Measurements from ENCODE around the gene GAB1. TPM values are rescaled to one million over a fixed set of nuclear protein-coding genes. Genes with fewer than 3 reads are reported as not detected.

Gene GAB1
- total and polyA plus RNA-seq, 12 donors: 4.1 to 58.2 (median 29.0) TPM

- Histone ChIP-seq H3K27me3 (no peaks in the 10 kb centered on the region), H3K36me3 (replicated peaks in 1 of 2) (no peaks in the 10 kb centered on the region), H3K27ac (peak overlapping the region in 2 of 5 donors; percentile 3 to 9), H3K9me3 (replicated peaks in 1 of 3) (no peaks in the 10 kb centered on the region), H3K4me1 (replicated peaks in 1 of 2) (peaks cover 0 to 10% of the 10 kb centered on the region in 2 donors), H3K4me3 (no peak overlapping the region)
- TF ChIP-seq CTCF (IDR thresholded peaks at IDR 0.05) (no peak), POLR2A (IDR thresholded peaks at IDR 0.05) (no peak)
- WGBS, 4 donors: 51 to 63% (median 59%) methylated on average over 3 of the region's 3 CpGs
- intact Hi-C loops (cut with DNase I): no loop called here
- no peak for DNase-seq
These were observed 118.5 kb downstream of the GAB1 start for GRCh38 chr4:143455211-143455610.

- intact Hi-C loops (cut with DNase I): no loop called here
- Histone ChIP-seq H3K4me1 (replicated peaks in 1 of 2) (peaks cover 0 to 10% of the 10 kb centered on the region in 2 donors), H3K27ac (no peak overlapping the region), H3K9me3 (replicated peaks in 1 of 3) (no peaks in the 10 kb centered on the region), H3K27me3 (no peaks in the 10 kb centered on the region), H3K4me3 (no peak overlapping the region), H3K36me3 (replicated peaks in 1 of 2) (peaks cover 0 to 13% of the 10 kb centered on the region in 2 donors)
- TF ChIP-seq CTCF (IDR thresholded peaks at IDR 0.05) (no peak), POLR2A (IDR thresholded peaks at IDR 0.05) (no peak)
- no peak for DNase-seq
These were observed 122.3 kb downstream of the GAB1 start for GRCh38 chr4:143458966-143459365.

GRCh38 chr4:143473334-143474126 is 136.9 kb downstream of the GAB1 start:
- H3K27ac ChIP-seq: no peak overlapping the region
- 83 to 100% (median 92%) methylated on average over 1 of the region's 1 CpG for WGBS, 4 donors
- intact Hi-C loops (cut with DNase I): no loop called here
- no peaks in the 10 kb centered on the region for H3K27me3 ChIP-seq
- no peak for DNase-seq
- H3K36me3 ChIP-seq (replicated peaks in 1 of 2): peaks cover 0 to 17% of the 10 kb centered on the region in 2 donors
- TF ChIP-seq CTCF (IDR thresholded peaks at IDR 0.05) (no peak), POLR2A (IDR thresholded peaks at IDR 0.05) (no peak)
- no peaks in the 10 kb centered on the region for H3K4me1 ChIP-seq (replicated peaks in 1 of 2)
- no peak overlapping the region for H3K4me3 ChIP-seq
- H3K9me3 ChIP-seq (replicated peaks in 1 of 3): no peaks in the 10 kb centered on the region

GRCh38 chr4:143477487-143477886 is 140.8 kb downstream of the GAB1 start:
- H3K27ac ChIP-seq: no peak overlapping the region
- no peak for DNase-seq
- WGBS, 4 donors: 89 to 97% (median 93%) methylated on average over 2 of the region's 2 CpGs
- TF ChIP-seq POLR2A (IDR thresholded peaks at IDR 0.05) (no peak), CTCF (IDR thresholded peaks at IDR 0.05) (no peak)
- intact Hi-C loops (cut with DNase I): no loop called here
- H3K4me1 ChIP-seq (replicated peaks in 1 of 2): no peaks in the 10 kb centered on the region
- H3K9me3 ChIP-seq (replicated peaks in 1 of 3): no peaks in the 10 kb centered on the region
- H3K4me3 ChIP-seq: no peak overlapping the region
- H3K36me3 ChIP-seq (replicated peaks in 1 of 2): no peaks in the 10 kb centered on the region
- no peaks in the 10 kb centered on the region for H3K27me3 ChIP-seq
